DMS79 (cell line): ENCODE results near the gene FEZ2.

Source experiments
- DNase-seq: peaks from one replicate; lab custom pipeline; 2025; lab: John Stamatoyannopoulos, UW

The FEZ2 gene

DNA sequence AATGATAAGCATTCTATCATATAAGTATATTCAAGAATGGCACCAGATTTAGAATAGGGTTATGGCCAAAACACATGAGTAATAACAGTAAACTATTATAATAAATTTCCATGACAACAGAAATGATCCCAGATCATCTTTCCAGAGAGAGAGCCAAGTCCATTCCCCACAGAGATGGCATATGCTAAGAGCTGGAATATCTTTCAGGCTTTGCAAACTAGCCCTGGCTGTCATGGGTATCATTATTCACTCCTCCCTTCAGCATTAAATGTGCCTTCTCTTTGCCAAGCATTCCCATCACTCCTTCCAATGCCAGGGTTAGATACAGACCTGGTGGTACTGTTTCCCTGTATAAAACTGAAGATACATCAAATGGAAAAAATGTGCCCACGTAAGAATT is 10.9 kb downstream of the FEZ2 start:
- no peak for DNase-seq

DNA sequence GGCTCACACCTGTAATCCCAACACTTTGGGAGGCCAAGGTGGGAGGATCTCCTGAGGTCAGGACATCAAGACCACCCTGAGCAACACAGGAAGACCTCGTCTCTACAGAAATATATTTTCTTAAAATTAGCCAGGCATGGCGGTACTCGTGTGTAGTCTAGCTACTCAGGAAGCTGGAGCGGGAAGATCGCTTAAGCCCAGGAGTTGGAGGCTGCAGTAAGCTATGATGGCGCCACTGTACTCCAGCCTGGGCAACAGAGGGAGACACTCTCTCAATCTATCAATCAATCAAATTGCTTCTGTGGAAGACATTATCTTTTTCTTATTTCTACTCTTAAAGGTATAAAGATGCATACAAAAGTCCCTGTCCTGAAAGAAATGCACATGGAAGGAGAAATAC is 11.3 kb downstream of the FEZ2 start:
- DNase-seq: no peak

DNA sequence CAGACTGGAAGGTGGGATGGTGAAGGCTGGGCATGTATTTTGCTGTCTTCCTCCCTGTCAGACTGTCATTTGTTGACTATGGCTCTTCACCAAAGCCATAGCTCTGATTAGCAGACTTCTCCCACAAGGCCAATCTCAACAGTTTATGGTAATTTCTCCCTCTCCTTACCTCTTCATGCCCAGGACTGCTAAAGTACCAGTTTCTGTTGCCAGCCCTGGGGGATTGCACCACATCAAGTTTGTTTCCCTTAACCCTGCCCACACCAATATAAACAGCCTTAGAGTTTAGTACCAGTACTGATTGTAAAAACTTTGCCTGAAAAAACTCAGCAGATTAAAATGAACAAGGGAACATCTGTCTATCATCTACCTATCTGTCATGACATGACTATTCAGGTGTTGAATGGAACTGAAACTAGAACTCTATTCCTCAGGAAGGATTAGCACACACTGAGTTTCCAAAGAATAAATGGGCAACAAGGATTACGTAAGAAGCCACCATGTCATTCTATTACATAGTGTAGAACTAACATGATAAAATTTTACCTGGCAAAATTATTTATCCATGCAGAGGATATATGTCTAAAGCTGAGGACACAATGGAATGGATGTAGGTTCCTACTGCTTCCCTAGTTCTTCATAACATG is 13.7 kb downstream of the FEZ2 start:
- no peak for DNase-seq

DNA sequence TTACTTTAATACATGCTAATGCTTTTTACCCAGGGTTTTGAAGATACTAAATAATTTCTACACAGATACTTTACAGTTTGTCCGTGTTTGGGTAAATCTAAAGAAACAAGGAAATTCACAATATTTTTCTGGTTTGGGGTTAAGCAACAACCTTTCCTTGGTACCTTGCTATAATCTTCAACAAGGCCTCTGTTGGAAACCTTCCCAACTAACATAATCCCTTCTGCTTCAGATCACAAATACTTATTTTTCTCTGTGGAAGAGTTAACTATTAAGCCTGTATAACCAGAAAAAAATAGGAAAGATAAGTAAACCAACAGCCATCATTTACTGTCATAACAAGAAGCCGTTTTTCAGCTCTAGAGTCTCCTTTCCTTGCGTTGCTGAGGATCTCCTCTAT is 15.0 kb downstream of the FEZ2 start:
- DNase-seq: no peak

DNA sequence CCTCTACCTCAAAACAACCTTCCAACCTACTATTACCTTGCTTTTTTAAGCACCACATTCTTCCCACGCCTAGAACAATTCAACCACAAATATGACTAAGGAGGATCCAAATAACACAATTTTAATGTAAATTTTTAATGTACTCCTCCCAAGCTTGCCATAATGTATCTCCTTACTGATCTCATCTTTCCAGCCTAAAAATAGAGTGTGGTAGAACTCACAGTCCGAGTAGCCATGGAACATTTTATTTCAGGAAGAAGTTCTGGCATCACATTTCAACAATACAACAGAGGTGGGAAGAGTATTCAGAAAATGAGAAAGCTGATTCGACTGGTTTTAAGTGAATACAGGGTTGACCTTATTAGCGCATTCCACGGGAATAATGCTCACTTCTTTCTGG is 15.4 kb downstream of the FEZ2 start:
- DNase-seq: no peak

DNA sequence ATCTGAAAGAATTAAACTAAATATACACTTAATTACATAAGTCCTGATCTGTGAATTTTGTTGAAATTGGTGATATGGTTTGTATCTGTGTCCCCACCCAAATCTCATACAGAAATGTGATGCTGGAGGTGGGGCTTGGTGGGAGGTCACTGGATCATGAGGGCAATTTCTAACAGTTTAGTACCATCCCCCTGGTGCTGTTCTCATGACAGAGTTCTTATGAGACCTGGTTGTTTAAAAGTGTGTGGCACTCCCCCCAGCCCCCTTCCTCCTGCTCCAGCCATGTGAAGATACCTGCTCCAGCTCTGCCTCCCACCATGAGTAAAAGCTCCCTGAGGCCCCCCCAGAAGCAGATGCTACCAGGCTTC is 18.7 kb downstream of the FEZ2 start:
- DNase-seq: no peak

DNA sequence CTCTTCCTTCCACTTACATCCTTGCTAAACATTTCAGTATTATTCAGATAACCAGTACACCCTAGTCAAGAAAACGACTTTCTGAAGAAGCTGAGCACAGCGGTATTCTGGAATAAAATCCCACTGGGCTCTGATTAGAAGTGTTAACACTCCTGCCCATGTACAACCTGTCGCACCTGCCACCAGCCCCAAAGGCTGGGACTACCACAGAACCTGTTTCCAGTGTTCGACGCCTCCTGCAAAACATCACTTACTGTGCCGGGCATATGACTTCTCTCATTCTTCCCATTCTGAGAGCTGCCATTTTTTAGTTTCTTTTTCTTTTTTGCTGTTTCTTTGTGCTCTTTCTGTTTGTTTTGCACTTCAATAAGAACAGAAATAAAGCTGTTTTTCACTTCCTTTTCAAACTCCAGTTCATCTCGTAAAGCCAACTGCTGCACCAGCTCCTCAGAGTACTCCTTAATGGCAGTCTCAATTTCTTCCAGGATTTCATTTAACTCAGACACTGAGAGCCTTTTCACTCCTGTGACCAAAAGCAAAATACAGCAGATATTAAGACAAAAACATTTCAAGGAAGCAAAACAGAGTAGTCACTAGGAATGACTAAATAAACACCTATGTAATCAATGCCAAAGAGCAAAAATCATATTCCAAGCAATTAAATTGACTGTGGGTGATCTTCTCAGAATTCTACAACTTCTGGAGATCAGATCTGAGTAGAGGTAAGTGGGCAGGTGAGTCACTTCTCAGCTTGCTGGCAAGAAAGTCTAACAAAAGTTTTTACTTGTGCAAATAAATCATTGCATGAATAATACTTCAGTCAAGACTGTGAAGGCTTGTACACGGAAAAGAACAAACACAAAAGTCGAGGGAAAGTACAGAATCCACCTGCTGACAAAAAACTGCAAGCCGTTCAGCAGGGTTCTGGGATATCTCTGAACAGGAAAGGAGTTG is 19.3 kb downstream of the FEZ2 start:
- no peak for DNase-seq

DNA sequence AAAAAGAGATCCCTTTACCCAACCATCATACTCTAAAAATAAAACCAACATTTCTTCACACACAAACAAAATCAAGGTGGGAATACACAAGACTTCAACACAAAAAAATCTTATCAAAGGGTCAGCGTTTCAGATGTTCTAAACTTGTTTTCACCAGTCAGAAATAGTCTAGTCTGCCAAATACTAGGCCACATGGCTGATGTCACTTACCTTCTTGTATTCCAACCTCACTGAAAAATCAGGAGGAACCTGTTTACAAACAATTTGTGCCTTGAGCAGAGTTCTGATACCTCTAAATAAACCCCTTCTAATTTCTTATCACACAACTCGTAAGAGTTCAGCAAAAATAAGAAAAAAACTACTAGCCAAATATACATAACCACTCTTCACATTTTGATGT is 20.1 kb downstream of the FEZ2 start:
- DNase-seq: no peak

DNA sequence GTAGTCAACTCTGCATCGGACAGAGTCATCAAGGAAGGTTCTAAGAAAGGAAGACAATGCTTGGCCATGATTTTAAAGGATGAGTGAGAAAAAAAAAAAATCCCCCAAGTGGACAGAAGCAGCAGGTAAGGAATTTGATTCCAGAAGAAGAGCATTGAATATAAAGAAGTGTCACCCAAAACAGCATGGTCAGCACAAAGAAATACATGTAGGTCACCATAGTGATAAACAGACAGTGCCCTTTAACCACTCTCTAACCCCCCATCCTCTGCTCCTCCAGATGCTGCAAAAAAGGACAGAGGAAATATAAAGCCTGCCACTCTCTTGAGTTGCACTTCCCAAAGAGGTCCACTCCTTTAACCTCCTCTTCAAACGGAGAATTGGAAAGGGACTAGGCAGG is 23.4 kb downstream of the FEZ2 start:
- DNase-seq: no peak

DNA sequence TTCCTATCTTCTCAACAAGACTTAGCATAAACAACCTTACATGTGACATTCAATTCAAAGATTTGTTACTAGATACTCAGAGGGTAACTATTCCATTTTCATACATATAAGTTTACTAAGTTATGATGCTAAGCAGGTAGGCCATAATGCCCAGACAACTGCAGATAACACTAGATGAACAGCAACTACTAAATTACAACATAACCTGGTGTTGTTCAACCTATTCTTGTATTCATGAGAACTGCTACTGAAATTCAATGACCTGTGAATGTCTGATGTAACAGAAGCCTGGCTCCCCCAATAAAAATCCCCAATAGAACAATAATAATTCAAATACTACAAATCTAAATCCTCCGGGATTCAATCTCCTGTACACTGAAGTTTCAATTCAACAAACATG is 24.8 kb downstream of the FEZ2 start:
- no peak for DNase-seq

DNA sequence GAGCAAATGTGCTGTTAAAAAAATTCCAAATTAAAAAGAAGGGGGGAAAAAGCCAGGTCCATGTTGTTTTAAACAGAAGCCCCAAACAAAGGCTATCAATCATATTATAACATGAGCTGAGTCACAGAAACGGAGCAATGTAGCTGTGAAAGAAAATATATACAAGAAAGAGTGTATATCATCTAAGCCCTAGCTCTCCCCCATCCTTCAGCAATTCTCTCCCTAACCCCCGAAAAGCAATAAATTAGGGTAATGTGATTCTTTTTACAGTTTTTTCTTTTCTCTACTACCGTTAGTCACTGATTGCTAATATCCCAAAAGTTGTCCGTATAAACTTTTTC is 25.3 kb downstream of the FEZ2 start:
- DNase-seq: no peak

DNA sequence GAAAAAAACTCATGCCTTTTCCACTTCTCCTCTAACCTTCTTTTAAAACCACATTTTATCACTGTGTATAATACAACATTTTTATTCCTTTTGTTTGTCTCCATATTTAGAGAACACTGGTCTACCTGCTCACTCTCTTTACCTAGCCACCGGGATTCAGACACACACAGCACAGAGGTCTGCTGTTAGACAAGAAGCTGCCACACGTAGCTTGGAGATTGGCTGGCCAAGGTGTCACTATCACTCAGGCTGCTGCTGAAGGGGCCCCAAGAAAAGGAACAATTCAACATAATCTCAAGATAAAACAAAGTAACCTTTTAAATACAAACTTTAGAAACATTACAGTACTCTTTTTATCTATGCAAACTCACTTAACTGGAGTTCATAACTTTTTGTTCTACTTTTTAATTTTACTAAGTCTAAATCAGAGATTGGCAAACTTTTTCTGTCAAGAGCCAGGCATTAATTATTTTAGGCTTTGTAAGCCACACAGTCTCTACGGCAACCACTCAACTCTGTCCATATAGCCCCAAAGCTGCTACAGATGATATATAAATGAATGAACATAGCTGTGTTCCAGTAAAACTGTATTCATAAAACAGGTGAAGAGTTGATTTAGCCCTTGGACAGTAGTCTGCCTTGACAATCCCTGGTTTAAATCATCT is 25.8 kb downstream of the FEZ2 start:
- no peak for DNase-seq

DNA sequence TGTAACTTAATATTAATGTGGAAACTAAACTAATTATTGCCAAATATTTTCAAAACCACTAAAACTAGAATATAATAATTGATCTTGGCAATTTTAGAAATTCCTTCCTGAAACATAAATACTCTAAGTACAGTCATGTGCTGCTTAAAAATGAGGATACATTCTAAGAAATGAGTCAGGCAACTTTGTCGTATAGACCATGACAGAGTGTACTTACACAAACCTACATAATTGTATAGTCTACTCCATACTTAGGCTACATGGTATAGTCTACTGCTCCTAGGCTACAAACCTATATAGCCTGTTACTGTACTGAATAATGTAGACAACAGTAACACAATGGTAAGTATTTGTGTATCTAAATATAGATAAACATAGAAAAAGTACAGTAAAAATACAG is 27.6 kb downstream of the FEZ2 start:
- no peak for DNase-seq

DNA sequence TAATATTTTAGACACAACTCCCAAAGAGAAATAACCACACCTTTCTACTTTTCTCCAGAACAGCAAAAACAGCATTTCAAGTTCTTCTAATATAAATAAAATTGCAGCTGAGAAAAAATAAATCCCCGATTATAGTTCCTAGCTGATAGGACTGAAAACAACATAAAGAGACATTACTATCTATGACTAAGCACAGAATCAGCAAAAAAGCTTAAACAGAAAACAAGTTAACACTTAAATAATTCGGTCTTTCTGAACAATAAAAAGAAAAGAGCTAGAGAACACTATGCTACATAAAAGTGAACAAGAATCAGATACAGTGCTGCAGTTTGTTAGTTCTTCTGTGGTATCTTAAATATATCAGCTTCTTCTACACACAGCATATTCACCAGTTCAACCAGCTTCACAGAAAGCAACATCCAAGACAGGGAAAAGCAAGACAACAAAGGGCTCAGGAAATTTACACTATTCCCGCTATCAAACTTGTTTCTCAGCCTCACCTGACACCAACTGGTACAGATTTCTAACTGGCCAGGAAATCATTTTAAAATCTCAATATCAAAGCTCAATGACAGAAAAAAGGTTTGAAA is 28.6 kb downstream of the FEZ2 start:
- DNase-seq: no peak

DNA sequence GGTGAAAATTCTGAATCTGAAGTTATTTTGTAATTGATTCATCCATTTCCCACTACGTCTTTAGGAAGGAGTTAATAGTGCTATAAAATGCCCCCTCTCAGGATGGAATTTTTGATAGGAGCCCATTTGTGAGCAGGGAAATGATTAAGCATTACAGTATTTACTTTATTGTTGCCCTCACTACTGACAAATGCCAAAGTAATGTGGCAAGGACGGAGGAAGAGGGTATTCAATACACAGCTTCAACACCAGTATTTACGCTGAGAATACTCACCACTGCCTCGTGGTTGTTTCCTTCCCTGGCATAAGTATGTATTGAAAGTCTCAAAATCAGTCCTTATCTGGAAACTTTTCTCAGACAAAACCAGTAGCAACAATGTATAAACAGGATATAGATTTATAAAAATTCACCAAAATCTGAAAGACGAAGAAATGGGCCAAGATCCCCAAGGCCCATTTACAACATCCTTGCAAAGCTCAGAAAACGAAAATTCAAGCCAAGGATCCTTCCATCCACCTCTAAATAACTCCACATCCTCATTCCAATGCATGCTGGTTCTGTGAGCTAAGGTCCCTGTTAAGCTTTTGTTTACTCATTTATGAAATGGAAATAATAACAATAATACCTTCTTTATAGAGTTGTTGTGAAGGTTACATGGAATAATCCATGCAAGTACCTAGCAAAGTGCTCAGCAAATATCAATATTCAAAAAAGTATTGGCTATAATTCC is 29.3 kb downstream of the FEZ2 start:
- no peak for DNase-seq

DNA sequence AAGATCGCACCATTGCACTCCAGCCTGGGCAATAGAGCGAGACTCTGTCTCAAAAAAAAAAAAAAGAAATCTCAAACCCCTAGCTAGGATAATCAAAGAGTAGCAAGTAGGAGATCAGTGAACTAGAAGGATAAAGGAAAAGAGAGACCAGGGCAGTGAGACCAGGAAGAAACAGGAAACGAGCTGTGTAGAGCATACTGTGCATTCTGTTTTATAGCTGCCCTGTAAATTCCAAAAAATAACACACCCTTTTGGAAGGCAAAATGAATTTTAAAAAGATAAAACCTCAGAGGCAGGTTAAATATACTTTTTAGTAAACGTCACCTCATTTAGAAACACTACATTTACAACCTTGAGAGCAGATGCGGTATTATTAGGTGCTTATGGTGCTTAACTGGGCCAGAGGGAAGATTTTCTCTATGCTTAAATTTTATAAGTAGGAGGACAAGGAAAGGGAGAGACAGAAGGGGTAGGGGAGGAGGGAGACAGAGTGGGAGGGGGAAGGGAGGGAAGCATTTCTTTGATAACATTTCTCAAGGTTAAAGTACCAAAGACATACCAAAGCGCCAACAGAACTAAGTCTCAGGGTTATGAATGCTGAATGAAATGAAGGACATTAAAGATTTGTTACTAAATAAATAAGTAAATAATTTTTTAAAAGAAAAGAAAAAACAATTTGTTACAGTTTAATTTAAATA is 30.1 kb downstream of the FEZ2 start:
- no peak for DNase-seq

DNA sequence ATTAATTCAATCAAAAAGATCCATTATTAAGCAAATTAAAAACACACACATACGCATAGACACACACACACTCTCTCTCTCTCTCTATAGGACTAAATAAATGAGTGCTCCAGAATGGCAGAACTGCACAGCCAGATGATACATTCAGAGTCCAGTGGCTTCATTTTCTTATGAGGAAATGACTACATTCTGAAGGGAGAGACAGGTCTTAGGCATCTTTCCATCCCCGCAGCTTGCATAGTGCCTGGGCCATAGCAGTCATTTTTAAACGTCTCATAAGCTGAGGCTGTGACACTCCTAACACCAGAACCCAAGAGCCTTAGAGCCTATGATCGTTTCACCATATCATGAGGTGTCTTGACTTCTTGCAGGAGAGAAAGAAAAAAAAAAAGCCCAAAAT is 31.1 kb downstream of the FEZ2 start:
- no peak for DNase-seq

DNA sequence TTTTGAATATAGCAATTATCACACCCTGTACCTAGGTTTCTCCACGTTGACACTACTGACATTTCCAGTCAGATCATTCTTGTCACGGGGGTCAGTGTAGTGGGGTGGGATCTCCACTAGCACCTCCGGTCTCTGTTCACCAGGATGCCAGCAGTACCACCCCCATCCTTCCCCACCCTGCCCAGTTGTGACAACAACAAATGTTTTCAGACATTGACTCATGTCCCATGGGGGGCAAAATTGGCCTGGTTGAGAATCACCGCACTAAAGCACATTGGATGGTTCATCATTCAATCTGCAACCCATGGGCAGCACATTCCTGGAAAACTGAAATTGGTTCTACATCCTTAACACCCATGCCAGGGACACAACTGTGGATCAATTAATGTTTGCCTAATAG is 32.3 kb downstream of the FEZ2 start:
- DNase-seq: no peak

DNA sequence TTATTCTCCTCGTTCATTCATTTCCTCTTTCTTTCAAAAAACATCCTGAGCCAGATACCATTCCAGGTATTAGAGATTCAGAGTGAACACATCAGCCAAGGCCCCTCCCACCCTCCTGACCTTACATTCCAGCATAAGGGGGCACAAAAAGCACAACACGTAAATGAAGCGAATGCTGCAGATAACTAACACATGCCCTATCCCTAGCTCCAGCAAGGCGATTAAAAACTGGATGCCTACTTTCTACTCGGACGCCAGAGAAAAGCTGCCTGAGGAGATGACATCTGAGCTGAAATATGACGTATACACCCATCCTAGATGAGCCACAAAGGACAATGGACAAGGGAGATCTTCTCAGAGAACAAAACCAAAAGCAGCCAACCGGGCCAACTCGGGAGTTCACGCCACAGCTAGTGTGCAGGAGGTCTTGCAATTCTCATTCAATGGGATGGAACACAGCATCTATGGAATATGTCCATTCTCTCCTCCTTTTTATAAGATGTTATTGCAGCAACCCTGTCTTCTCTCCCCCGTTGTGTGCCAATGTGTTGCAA is 33.5 kb downstream of the FEZ2 start:
- DNase-seq: no peak

DNA sequence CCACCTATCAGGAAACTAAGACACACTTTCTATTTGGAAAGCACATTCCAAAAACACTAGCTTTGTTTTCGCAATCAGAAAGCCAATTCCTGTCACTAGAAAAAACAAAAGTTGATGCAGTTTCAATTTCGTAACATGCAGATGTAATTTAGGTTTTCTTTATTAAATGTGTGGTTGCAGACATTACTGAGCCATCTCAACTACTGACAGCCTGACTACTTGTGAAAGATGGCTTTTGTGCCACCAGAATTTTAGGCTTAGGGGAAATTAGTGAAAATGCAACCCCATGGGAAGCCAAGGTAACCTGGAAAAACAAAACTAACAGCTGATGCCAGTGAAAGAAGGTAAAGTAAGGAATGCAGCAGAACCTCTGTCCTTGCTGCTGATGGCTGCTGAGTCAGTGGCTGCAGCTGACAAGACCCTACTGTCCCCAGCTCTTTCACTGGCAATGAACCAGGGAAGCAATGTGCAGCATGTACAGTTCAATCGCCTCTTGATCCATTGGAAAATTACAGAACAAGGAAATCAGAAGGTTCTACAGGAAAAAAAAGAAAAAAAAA is 34.9 kb downstream of the FEZ2 start:
- DNase-seq: no peak

DNA sequence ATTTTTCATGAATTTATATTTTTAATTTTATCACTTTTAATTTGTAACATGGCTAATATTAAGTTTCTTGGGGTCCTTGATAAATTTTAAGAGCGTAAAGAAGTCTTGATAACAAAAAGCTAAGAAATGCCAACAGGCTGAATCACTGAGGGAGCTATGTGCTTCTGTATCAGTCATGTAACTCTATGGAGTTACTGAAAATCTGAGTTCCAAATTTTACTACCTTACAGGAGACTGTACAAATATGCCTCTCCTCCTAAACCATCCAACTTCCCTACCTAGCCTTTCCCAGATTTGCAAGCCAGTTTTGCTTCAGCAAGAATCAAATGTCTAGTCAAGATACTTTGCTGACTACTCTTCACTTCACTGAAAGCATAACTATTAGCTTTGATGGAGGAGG is 35.7 kb downstream of the FEZ2 start:
- no peak for DNase-seq
